Endothelial cell of umbilical vein (primary cell): ENCODE results near the gene GAN. TPM values are rescaled to one million over a fixed set of nuclear protein-coding genes. Genes with fewer than 3 reads are reported as not detected.

ENCODE experiments used
- BruUV-seq: library from RNA; stranded (reverse); fragments of 400-500 nt; replicated peaks from 2 replicates; lab custom pipeline; 2021; lab: Mats Ljungman, UMichigan
- CTCF ChIA-PET: fragments of 300-600, 350-600 bp; sonication (Branson Sonifier 250); formaldehyde crosslinking; loops from one replicate; lab custom pipeline; 2021; ENCODE audit warnings: antibody characterized with exemption, inconsistent platforms; lab: Charles Lee
- POLR2A ChIA-PET: fragments of 300-600, 350-600 bp; sonication (Branson Sonifier 250); formaldehyde crosslinking; loops from one replicate; lab custom pipeline; 2021; ENCODE audit warnings: antibody characterized with exemption, inconsistent platforms; lab: Charles Lee
- DNase-seq: peaks from one replicate; pipeline ENCODE4 v3.0.0-alpha.2; 2011; ENCODE audit warnings: low read depth, low spot score
- FAIRE-seq: peaks from 2 replicates; lab custom pipeline; 2011; peaks lifted over from hg19 to GRCh38; lab: Jason Lieb, UNC
- H2AFZ ChIP-seq: 2 replicates; pipeline ENCODE4 v1.6.0; 2012; ENCODE audit warnings: low read depth, low read length, control low read depth, inconsistent platforms
- H3K27ac ChIP-seq: 2 replicates; pipeline ENCODE4 v1.5.1; 2011; ENCODE audit warnings: low read depth, mild to moderate bottlenecking, control low read depth, low read length, moderate library complexity; ENCODE audit not compliant: insufficient read depth
- H3K27me3 ChIP-seq, 2 experiments: 2 replicates each; pipeline versions ENCODE4 v1.6.0 to v1.6.1; 2011; ENCODE audit warnings: low read length in 2 of 2, mixed read lengths in 1 of 2; ENCODE audit not compliant: control insufficient read depth in 2 of 2, insufficient read depth in 2 of 2
- H3K36me3 ChIP-seq, 2 experiments: 2 replicates in 1 of 2; 3 replicates in 1 of 2; pipeline ENCODE4 v1.5.1; 2011; ENCODE audit warnings: low read length in 2 of 2, mild to moderate bottlenecking in 1 of 2, moderate library complexity in 1 of 2; ENCODE audit not compliant: control insufficient read depth in 2 of 2, insufficient read depth in 2 of 2; ENCODE audit errors: extremely low read depth in 1 of 2
- H3K4me1 ChIP-seq: 3 replicates; pipeline ENCODE4 v1.5.1; 2011; ENCODE audit warnings: mild to moderate bottlenecking, low read length; ENCODE audit not compliant: control insufficient read depth, insufficient read depth; ENCODE audit errors: extremely low read depth
- H3K4me2 ChIP-seq: 2 replicates; pipeline ENCODE4 v1.6.1; 2011; ENCODE audit warnings: low read length, control low read depth, mixed read lengths; ENCODE audit not compliant: insufficient read depth
- H3K4me3 ChIP-seq, 3 experiments: fragments of 200-600 bp in 1 of 3; sonication (generic), shearing (Covaris generic) in 1 of 3; replicated peaks in 1 of 3; 2 replicates each; pipeline ENCODE4 v1.5.1; 2011 to 2016; ENCODE audit warnings: control low read depth in 3 of 3, low read length in 3 of 3, mild to moderate bottlenecking in 2 of 3, inconsistent platforms in 1 of 3, low read depth in 1 of 3, moderate library complexity in 1 of 3; ENCODE audit not compliant: insufficient read depth in 1 of 3
- H3K79me2 ChIP-seq: 2 replicates; pipeline ENCODE4 v1.6.0; 2012; ENCODE audit warnings: low read length, inconsistent platforms; ENCODE audit not compliant: control insufficient read depth, insufficient read depth
- H3K9ac ChIP-seq: replicated peaks from 2 replicates; pipeline ENCODE3; 2011; ENCODE audit warnings: low read length, control low read depth; ENCODE audit not compliant: insufficient read depth; ENCODE audit errors: extremely low read depth
- H3K9me1 ChIP-seq: replicated peaks from 3 replicates; pipeline ENCODE4 v1.6.0; 2011; ENCODE audit warnings: mild to moderate bottlenecking, low read length; ENCODE audit not compliant: control insufficient read depth, insufficient read depth; ENCODE audit errors: extremely low read depth
- H3K9me3 ChIP-seq: replicated peaks from 2 replicates; pipeline ENCODE4 v1.5.1; 2012; ENCODE audit warnings: low read length, inconsistent platforms; ENCODE audit not compliant: control insufficient read depth, insufficient read depth
- H4K20me1 ChIP-seq: replicated peaks from 2 replicates; pipeline ENCODE3; 2011; ENCODE audit warnings: mild to moderate bottlenecking, low read length; ENCODE audit not compliant: control insufficient read depth, insufficient read depth; ENCODE audit errors: extremely low read depth
- EZH2 ChIP-seq: IDR thresholded peaks from 2 replicates; pipeline ENCODE4 v1.6.1; 2012; ENCODE audit warnings: borderline replicate concordance, low read depth, mild to moderate bottlenecking, moderate library complexity, low read length, inconsistent platforms; ENCODE audit not compliant: severe bottlenecking
- JUN ChIP-seq: IDR thresholded peaks from 2 replicates; pipeline ENCODE4 v1.6.1; 2011; ENCODE audit warnings: borderline replicate concordance, low read depth; ENCODE audit not compliant: insufficient read length, insufficient read depth
- POLR2A ChIP-seq: IDR thresholded peaks from 2 replicates; pipeline ENCODE4 v1.6.1; 2012; ENCODE audit warnings: low read depth, mild to moderate bottlenecking, control low read depth, low read length
- dilution Hi-C: fragments of 300-500 bp; cut with MboI; formaldehyde crosslinking; loops from one replicate; pipeline ENCODE4 v1.15.0; 2019; ENCODE audit warnings: low sequenced_read_pairs; ENCODE audit not compliant: extremely low pct_ligation_motif_present
- intact Hi-C: fragments of 100-400 bp; cut with micrococcal nuclease; formaldehyde crosslinking; loops from one replicate; pipeline ENCODE4 v1.10.0; 2022
- polyA plus RNA-seq, 4 experiments: library from polyadenylated mRNA; depleted of rRNA in 3 of 4; stranded (reverse) in 3 of 4; unstranded in 1 of 4; fragments of >200 nt; gene quantifications; 2 replicates each; pipeline versions ENCODE4 v1.2.1 to v1.2.3, GENCODE V29; 2011 to 2012; ENCODE audit warnings: missing spikeins in 1 of 4
- total RNA-seq: library from RNA; stranded (reverse); gene quantifications from 2 replicates; pipeline ENCODE4 v1.2.3, GENCODE V29; 2021
- TF ChIP-seq, protein P1 (sequence below): IDR thresholded peaks from 2 replicates; pipeline ENCODE4 v1.6.1; 2011; ENCODE audit not compliant: insufficient read depth, insufficient read length
- TF ChIP-seq, protein P2 (sequence below), 2 donors: IDR thresholded peaks; 1 replicate in 1 of 2; 2 replicates in 1 of 2; pipeline ENCODE4 v1.5.1; 2011; ENCODE audit warnings: low read length in 2 of 2, mild to moderate bottlenecking in 2 of 2, moderate library complexity in 2 of 2, control low read depth in 1 of 2, inconsistent platforms in 1 of 2, low read depth in 1 of 2; ENCODE audit not compliant: insufficient read depth in 1 of 2; ENCODE audit errors: extremely low read depth in 1 of 2

GAN gene
- total and polyA plus RNA-seq, 2 donors (not counting 3 experiments of a cell fraction or from before 2014, with no cell fraction given) = 1.8 to 11.1 TPM

DNA sequence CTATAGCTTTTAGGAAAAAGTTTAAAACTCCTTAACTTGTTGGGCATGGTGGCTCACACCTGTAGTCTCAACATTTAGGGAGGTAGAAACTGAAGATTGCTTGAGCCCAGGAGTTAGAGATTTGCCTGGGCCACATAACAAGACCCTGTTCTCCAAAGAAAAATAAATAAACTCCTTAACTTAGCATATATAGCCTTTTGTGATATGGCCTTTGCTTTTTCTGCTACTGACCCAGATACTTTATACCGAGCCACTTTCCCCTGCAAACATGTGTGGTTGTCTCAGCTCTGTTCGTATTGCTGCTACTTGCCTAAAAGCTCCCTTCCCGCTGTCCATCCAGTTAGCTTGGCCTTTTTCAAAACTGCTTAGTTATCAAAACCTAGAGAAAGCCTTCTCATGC is 51.0 kb downstream of the GAN start:
- no peak for FAIRE-seq
- H3K4me2 ChIP-seq = no peak overlapping the region
- BruUV-seq = no TSS peak
- H3K4me1 ChIP-seq = peaks cover 14% of the 10 kb centered on the region
- no peak overlapping the region for H2AFZ ChIP-seq
- peaks cover 3 to 8% of the 10 kb centered on the region in 2 experiments for H3K36me3 ChIP-seq
- no peaks in the 10 kb centered on the region for H4K20me1 ChIP-seq
- no peak overlapping the region for H3K9ac ChIP-seq
- H3K4me3 ChIP-seq = no peak overlapping the region
- ChIA-PET POLR2A (no interaction called here), CTCF (interaction anchor here (0.8 to 4.6 kb wide), 20 partner anchors 9 to 509 kb away, joined by 3 to 28 read pairs (median 5); no protein-coding TSS in a partner anchor)
- H3K27ac ChIP-seq = no peak overlapping the region
- no peaks in the 10 kb centered on the region for H3K9me3 ChIP-seq
- no peaks in the 10 kb centered on the region for H3K79me2 ChIP-seq
- TF ChIP-seq, protein P1, sequence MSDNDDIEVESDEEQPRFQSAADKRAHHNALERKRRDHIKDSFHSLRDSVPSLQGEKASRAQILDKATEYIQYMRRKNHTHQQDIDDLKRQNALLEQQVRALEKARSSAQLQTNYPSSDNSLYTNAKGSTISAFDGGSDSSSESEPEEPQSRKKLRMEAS = no peak
- TF ChIP-seq EZH2 (no peak), POLR2A (no peak), JUN (no peak)
- TF ChIP-seq, protein P2, sequence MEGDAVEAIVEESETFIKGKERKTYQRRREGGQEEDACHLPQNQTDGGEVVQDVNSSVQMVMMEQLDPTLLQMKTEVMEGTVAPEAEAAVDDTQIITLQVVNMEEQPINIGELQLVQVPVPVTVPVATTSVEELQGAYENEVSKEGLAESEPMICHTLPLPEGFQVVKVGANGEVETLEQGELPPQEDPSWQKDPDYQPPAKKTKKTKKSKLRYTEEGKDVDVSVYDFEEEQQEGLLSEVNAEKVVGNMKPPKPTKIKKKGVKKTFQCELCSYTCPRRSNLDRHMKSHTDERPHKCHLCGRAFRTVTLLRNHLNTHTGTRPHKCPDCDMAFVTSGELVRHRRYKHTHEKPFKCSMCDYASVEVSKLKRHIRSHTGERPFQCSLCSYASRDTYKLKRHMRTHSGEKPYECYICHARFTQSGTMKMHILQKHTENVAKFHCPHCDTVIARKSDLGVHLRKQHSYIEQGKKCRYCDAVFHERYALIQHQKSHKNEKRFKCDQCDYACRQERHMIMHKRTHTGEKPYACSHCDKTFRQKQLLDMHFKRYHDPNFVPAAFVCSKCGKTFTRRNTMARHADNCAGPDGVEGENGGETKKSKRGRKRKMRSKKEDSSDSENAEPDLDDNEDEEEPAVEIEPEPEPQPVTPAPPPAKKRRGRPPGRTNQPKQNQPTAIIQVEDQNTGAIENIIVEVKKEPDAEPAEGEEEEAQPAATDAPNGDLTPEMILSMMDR (IDR thresholded peaks at IDR 0.05; ENCODE audit: extremely low read depth in 1 of 2, insufficient read depth in 1 of 2, low read depth in 1 of 2, low read length in 2 of 2) = no peak
- dilution Hi-C loops (loop anchor here (25.0 kb wide), 1 partner anchor 97 kb away; no protein-coding TSS in a partner anchor), intact Hi-C loops (loop anchor here (1.0 to 5.0 kb wide), 9 partner anchors 38 to 521 kb away; no protein-coding TSS in a partner anchor)
- no peaks in the 10 kb centered on the region for H3K27me3 ChIP-seq
- no peaks in the 10 kb centered on the region for H3K9me1 ChIP-seq
- DNase-seq = no peak
